BLaER1 (cell line): ENCODE measurements around the gene PRKCE.

ENCODE experiments used
- H3K27ac ChIP-seq: shearing (Covaris generic); formaldehyde crosslinking; 2 replicates; pipeline ENCODE4 v1.8.1; 2022
- H3K27me3 ChIP-seq: shearing (Covaris generic); formaldehyde crosslinking; 2 replicates; pipeline ENCODE4 v1.8.1; 2022
- H3K36me3 ChIP-seq: shearing (Covaris generic); formaldehyde crosslinking; 2 replicates; pipeline ENCODE4 v1.8.1; 2022
- H3K4me1 ChIP-seq: shearing (Covaris generic); formaldehyde crosslinking; 2 replicates; pipeline ENCODE4 v1.8.1; 2022
- H3K4me2 ChIP-seq: shearing (Covaris generic); formaldehyde crosslinking; 2 replicates; pipeline ENCODE4 v1.8.1; 2022
- H3K4me3 ChIP-seq: shearing (Covaris generic); formaldehyde crosslinking; 2 replicates; pipeline ENCODE4 v1.8.1; 2022
- H3K9ac ChIP-seq: shearing (Covaris generic); formaldehyde crosslinking; 2 replicates; pipeline ENCODE4 v1.8.1; 2022
- H3K9me3 ChIP-seq: shearing (Covaris generic); formaldehyde crosslinking; 2 replicates; pipeline ENCODE4 v1.8.1; 2022
- H4K20me1 ChIP-seq: shearing (Covaris generic); formaldehyde crosslinking; 2 replicates; pipeline ENCODE4 v1.8.1; 2022
- Cebpa-rat ChIP-seq: shearing (Covaris generic); IDR thresholded peaks from 2 replicates; pipeline ENCODE4 v1.8.1; 2022

PRKCE gene

DNA sequence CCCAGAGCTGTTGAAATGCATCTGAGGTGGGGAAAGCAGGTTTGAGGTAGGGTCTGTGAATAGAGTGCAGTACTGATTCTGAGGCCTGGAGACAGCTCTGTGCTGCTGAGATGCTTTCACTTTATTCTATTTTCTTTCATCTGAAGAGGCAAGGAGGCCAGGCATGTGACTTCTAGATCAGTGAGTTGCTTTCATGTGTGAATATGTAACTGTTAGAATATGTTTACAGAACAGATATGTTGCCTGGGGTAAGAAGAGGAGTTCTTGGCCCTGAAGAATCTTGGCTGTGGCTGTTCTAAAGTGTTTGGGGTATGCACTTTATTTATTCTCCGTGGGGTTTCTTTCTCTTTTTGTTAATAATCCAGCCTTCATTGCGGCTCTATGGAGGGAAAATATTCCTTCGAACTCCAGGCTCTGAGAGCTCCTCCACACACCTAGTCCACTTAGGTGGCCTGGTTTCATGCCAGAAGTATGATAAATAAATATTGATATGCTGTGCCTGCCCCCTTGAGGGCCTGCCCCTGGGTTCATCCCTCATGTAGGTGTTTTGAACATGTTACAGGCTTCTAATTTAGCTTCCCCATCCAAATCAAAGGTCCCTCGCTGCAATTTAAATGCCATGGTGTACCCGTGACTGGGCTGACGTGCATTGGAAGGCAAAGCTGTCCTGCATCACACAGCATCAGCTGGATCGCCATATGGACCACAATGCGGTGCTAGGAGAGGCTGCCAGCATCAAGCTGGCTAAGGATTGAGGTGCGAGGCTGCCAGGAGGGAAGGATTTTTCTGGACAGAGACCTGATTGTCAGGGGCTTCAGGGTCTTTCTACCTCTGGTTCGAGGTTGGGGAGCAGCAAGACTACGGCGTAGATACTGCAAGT is 102.9 kb downstream of the PRKCE start:
- peaks cover 71% of the 10 kb centered on the region for H3K4me1 ChIP-seq
- H3K36me3 ChIP-seq: peaks cover 49% of the 10 kb centered on the region
- H3K4me3 ChIP-seq: no peak overlapping the region
- no peak overlapping the region for H3K9ac ChIP-seq
- peaks cover 100% of the 10 kb centered on the region for H4K20me1 ChIP-seq
- H3K4me2 ChIP-seq: peak overlapping the region; percentile 22; the same call in 1 of the 2 replicates
- no peaks in the 10 kb centered on the region for H3K27me3 ChIP-seq
- no peak for TF ChIP-seq Cebpa-rat
- no peak overlapping the region for H3K27ac ChIP-seq
- H3K9me3 ChIP-seq: peaks cover 12% of the 10 kb centered on the region

DNA sequence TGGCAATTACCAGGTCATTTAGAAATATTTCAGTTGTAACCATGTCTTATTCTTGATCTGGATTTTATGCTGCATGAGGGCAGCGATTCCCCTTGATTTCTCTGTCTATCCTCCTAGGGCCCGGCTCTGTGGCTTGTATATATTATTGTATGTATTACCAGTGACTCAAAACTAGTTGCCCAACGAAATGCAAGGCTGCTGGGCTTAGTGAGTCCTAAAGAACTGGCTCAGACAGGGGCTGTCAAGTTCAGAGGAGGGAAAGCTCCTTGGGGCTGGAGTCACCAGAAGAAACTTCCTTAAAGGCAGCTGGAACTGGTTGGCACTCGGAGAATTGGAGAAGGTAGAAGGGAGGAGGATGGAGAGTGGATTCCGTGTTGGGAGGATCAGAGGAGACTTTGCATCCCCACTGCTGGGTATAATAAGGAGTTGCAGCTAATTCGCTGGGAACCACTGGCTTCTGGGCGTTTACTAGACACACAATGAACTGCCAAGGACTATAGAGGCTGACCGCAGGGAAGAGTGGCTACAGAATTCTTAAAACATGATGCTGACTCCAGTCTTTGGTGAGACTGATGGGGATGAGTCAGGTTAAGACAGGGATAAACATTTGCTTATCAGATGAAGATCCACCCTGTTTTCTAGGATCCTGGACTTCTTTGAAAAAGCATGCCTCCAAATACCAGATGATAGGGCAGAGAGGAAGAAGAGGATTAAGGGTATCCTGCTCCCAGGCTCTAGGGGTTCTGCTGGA is 104.3 kb downstream of the PRKCE start:
- H3K4me2 ChIP-seq: no peak overlapping the region
- no peaks in the 10 kb centered on the region for H3K27me3 ChIP-seq
- peaks cover 51% of the 10 kb centered on the region for H3K36me3 ChIP-seq
- no peak overlapping the region for H3K9ac ChIP-seq
- H3K9me3 ChIP-seq: peaks cover 7% of the 10 kb centered on the region
- H3K27ac ChIP-seq: no peak overlapping the region
- peaks cover 100% of the 10 kb centered on the region for H4K20me1 ChIP-seq
- H3K4me3 ChIP-seq: no peak overlapping the region
- TF ChIP-seq Cebpa-rat: no peak
- H3K4me1 ChIP-seq: peaks cover 71% of the 10 kb centered on the region

DNA sequence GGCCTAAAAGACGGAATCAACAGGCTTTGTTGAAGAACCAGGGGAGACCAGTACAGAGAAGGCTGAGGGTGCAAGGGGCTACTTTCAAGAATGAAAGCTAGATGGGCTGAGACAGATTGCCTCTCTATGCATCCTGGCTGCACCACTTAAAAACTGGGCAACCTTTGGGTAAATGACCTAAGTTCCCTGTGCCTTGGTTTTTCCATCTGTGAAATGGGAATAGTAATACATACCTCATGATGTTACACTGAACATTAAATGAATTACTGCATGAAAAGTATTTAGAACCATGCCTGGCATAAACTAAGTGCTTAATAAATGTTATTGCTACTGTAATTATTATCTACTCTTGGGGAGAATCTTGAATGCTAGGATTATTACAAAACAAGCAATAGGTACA is 106.5 kb downstream of the PRKCE start:
- no peak overlapping the region for H3K27ac ChIP-seq
- H3K4me2 ChIP-seq: peak overlapping the region; percentile 56
- no peaks in the 10 kb centered on the region for H3K27me3 ChIP-seq
- H3K36me3 ChIP-seq: peaks cover 58% of the 10 kb centered on the region
- TF ChIP-seq Cebpa-rat: no peak
- H3K4me3 ChIP-seq: no peak overlapping the region
- H3K9me3 ChIP-seq: 0 out of 2 replicates have a peak, but pooled peaks cover 4% of the 10 kb centered on the region
- no peak overlapping the region for H3K9ac ChIP-seq
- H4K20me1 ChIP-seq: peaks cover 100% of the 10 kb centered on the region
- H3K4me1 ChIP-seq: peaks cover 78% of the 10 kb centered on the region

DNA sequence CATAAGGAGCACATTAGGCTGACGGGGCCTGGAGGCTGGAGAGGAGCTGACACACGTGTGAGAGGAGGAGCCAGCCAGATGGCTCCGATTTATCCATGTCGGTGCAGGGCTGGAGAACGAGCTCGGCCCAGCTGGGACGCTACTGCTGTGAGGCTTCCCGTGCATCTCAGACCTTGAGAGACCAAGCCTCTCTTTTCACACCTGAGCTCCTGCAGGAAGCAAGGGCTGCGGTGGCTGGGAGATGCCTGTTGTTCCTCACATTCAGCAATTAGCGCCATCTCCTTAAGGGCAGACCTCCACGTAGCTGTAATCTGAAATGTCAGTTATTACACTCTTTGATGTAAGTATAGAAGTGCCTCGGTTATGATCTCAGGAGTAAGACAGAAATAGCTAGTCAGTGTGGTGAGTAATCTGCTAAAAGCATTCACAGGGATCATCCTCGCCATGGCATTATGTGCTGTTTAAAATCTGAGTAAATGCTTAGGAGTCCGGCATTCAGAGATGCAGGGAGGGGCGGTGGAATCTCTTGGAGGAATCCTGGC is 107.9 kb downstream of the PRKCE start:
- Histone ChIP-seq H3K27ac (peak overlapping the region; percentile 36; the same call in 1 of the 2 replicates), H3K9me3 (0 out of 2 replicates have a peak, but pooled peaks cover 4% of the 10 kb centered on the region), H3K4me2 (peak overlapping the region; percentile 56), H3K36me3 (peaks cover 56% of the 10 kb centered on the region), H3K27me3 (no peaks in the 10 kb centered on the region), H3K4me3 (no peak overlapping the region), H4K20me1 (peaks cover 99% of the 10 kb centered on the region), H3K9ac (no peak overlapping the region; the same call in 1 of the 2 replicates), H3K4me1 (peaks cover 79% of the 10 kb centered on the region)
- no peak for TF ChIP-seq Cebpa-rat

DNA sequence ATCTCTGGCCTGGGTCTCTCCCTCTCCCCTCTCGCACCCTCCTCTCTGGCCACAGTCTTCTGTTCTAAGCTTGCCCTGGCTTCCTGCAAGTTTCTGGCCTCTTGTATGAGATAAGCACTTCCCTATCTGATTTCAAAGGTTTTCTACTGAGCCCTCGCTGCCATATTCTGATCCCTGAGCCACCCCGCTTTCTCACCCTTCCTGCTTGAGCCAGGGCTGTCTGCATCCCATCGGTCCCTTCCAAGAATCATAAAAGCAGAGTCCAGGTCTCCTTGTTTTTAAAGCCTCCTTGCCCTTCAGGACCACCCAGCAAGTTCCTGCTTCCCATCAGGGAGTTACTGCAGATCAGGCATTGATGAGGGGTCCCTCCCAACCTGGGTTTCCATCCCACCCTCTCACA is 110.2 kb downstream of the PRKCE start:
- H3K4me1 ChIP-seq: peaks cover 92% of the 10 kb centered on the region
- H3K36me3 ChIP-seq: peaks cover 46% of the 10 kb centered on the region
- H3K4me3 ChIP-seq: no peak overlapping the region
- no peaks in the 10 kb centered on the region for H3K27me3 ChIP-seq
- 0 out of 2 replicates have a peak, but pooled peaks cover 4% of the 10 kb centered on the region for H3K9me3 ChIP-seq
- H4K20me1 ChIP-seq: peaks cover 99% of the 10 kb centered on the region
- H3K9ac ChIP-seq: no peak overlapping the region
- TF ChIP-seq Cebpa-rat: no peak
- no peak overlapping the region for H3K27ac ChIP-seq
- H3K4me2 ChIP-seq: peak overlapping the region; percentile 15; the same call in 1 of the 2 replicates

DNA sequence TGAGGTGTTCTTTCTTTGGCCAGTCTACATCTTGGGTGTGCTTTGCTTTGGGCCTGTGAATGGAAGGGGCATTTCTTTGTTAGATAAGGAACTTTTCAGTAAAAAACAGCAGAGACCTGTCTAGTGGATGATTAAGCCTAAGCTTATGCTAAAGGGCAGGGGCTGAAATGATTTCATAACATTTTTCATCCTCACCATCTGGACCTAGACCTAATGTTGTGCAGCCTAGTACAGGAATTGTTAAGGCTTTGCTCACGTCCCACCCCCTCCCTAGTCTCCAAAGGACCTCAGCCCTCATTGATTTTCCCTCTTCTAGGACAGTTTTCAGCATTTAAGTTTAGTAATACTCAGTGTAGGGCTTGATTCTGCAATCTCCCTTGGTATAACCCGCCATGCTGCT is 111.8 kb downstream of the PRKCE start:
- peaks cover 99% of the 10 kb centered on the region for H4K20me1 ChIP-seq

DNA sequence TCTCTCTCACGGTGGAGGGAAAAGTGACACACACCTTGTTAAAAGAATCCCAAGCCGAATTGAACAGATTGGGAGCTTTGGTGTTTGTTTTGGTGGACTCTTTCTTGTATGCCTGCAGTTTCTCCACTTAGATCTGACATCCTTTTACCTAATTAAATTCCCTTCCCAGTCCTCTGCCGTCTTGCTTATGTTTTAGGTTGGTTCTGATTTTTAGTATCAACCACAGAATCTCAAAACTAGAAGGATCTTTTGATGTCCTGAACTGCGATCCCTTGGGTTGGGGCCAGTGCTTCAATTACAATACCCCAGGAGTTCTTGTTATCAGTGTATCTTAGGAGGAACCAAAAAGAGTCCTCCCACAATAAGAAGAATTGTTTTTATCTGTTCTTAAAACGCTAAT is 112.3 kb downstream of the PRKCE start:
- Histone ChIP-seq H3K27ac (no peak overlapping the region), H3K9me3 (0 out of 2 replicates have a peak, but pooled peaks cover 4% of the 10 kb centered on the region), H3K4me2 (peak overlapping the region; percentile 20; the same call in 1 of the 2 replicates), H3K4me3 (no peak overlapping the region), H3K9ac (no peak overlapping the region), H3K4me1 (peaks cover 93% of the 10 kb centered on the region), H3K36me3 (peaks cover 52% of the 10 kb centered on the region), H3K27me3 (no peaks in the 10 kb centered on the region), H4K20me1 (peaks cover 99% of the 10 kb centered on the region)
- no peak for TF ChIP-seq Cebpa-rat

More for the DNA sequence above, 111.8 kb downstream of the PRKCE start:
- Histone ChIP-seq H3K27ac (no peak overlapping the region), H3K9ac (no peak overlapping the region), H3K9me3 (0 out of 2 replicates have a peak, but pooled peaks cover 4% of the 10 kb centered on the region), H3K36me3 (peaks cover 47% of the 10 kb centered on the region), H3K4me3 (no peak overlapping the region), H3K4me1 (peaks cover 93% of the 10 kb centered on the region), H3K4me2 (peak overlapping the region; percentile 20; the same call in 1 of the 2 replicates), H3K27me3 (no peaks in the 10 kb centered on the region)
- TF ChIP-seq Cebpa-rat: no peak

DNA sequence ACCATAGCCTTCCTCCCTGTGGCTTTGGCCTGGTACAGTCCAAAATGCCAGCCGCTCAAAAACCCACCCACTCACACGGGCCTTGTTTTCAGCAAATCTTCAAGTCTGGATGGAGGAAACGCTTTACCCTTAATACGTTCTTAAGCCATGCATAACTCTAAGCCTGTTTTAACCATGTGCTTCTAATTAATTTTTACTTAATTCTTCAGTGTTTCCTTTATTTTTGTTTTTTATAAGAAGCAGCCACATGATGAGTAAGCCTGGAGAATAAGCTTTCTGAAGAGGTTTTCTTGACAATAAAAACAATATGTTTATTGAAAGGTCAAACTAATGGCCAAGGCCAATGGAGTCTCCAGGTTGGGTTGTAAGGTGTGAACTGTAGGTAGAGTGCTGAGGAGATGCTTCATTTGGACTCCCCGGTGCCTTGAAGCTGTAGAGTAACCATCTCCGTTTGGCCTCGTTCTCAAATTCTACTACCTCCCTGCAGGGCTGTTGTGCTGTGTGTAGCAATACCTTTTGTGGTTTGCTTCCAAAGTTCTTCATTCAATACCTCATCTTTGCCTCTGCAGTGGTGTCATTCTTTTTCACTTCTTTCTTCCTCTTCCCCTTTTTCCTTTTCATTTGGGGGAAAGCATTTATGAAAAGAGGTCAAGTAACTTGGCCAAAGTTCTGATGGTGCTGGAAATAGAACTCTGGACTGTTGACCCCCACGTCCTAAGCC is 113.7 kb downstream of the PRKCE start:
- no peak overlapping the region for H3K9ac ChIP-seq
- H3K4me2 ChIP-seq: peak overlapping the region; percentile 48
- no peaks in the 10 kb centered on the region for H3K27me3 ChIP-seq
- peaks cover 93% of the 10 kb centered on the region for H3K4me1 ChIP-seq
- H3K27ac ChIP-seq: no peak overlapping the region
- H3K4me3 ChIP-seq: no peak overlapping the region
- 0 out of 2 replicates have a peak, but pooled peaks cover 4% of the 10 kb centered on the region for H3K9me3 ChIP-seq
- H4K20me1 ChIP-seq: peaks cover 99% of the 10 kb centered on the region
- TF ChIP-seq Cebpa-rat: no peak
- peaks cover 46% of the 10 kb centered on the region for H3K36me3 ChIP-seq

DNA sequence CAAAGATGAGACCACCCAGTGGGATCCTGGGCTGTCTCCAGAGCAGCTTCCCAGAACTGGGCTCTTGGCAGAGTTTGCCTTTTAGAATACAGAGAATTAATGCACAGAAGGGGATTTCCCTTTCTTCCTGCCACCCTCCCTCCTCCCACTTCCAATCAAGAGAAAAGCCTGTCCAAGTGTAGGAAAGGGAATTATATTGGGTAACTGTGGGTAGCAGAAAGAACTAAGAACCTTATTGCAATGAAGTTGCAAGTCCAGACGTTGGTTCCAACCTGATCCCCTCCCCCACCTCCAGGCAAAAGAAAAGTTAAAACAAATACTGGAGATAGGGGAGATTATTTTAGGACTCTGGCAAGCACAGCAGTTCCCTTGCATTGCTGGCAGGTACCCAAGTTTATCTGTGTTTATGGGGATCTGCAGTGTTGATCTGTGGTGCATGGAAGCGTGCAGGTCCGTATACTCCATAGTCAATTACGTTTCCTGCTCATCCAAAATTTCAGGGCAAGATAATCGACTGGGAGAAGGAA is 114.3 kb downstream of the PRKCE start:
- Histone ChIP-seq H3K4me2 (peak overlapping the region; percentile 48), H3K9me3 (no peaks in the 10 kb centered on the region), H3K4me3 (no peak overlapping the region), H3K9ac (no peak overlapping the region), H4K20me1 (peaks cover 99% of the 10 kb centered on the region), H3K27me3 (no peaks in the 10 kb centered on the region), H3K36me3 (peaks cover 40% of the 10 kb centered on the region), H3K27ac (no peak overlapping the region), H3K4me1 (peaks cover 93% of the 10 kb centered on the region)
- TF ChIP-seq Cebpa-rat: no peak
